HG03280 (cell line): Measurements from ENCODE around the gene HAUS6.
A peak's percentile ranks its signal among the peaks of the same experiment; 100 is the strongest.
"Not testable (repeated sequence)": the region's sequence is repeated elsewhere in the genome, so short reads cannot be mapped to it uniquely, and the experiment has no call there.

ENCODE experiments used
- ATAC-seq: cut with Tn5 transposase; IDR thresholded peaks from one replicate; pipeline ENCODE4 v1.9.1; 2021; ENCODE audit warnings: mild to moderate bottlenecking, moderate library complexity; ENCODE audit not compliant: unreplicated experiment

The HAUS6 gene

GRCh38 chr9:19119246-19119645, 16.5 kb upstream of the HAUS6 start:
- no peak for ATAC-seq

GRCh38 chr9:19117039-19117716, 14.5 kb upstream of the HAUS6 start:
- ATAC-seq: no peak

- no peak for ATAC-seq
Measured at GRCh38 chr9:19116107-19116790, 13.5 kb upstream of the HAUS6 start.

GRCh38 chr9:19114680-19115270, 12.1 kb upstream of the HAUS6 start:
- ATAC-seq: no peak

- no peak for ATAC-seq
Measured at GRCh38 chr9:19113964-19114679, 11.4 kb upstream of the HAUS6 start.

GRCh38 chr9:19113064-19113611, 10.4 kb upstream of the HAUS6 start:
- ATAC-seq: not testable (repeated sequence)

- ATAC-seq: no peak
Measured at GRCh38 chr9:19108038-19108437, 5.3 kb upstream of the HAUS6 start.

- ATAC-seq: no peak
Measured at GRCh38 chr9:19104515-19105282, 2.0 kb upstream of the HAUS6 start.

- peak; percentile 34 for ATAC-seq
Measured at GRCh38 chr9:19102181-19102630, 498 bp downstream of the HAUS6 start.

- ATAC-seq: no peak
Measured at GRCh38 chr9:19101203-19101602, 1.5 kb downstream of the HAUS6 start.

- ATAC-seq: not testable (repeated sequence)
Measured at GRCh38 chr9:19097431-19097830, 5.3 kb downstream of the HAUS6 start.

- ATAC-seq: no peak
Measured at GRCh38 chr9:19087106-19088000, 15.4 kb downstream of the HAUS6 start.

- ATAC-seq: no peak
Measured at GRCh38 chr9:19085295-19085694, 17.4 kb downstream of the HAUS6 start.

- no peak for ATAC-seq
Measured at GRCh38 chr9:19074836-19075235, 27.9 kb downstream of the HAUS6 start.

GRCh38 chr9:19074229-19074628, 28.5 kb downstream of the HAUS6 start:
- ATAC-seq: no peak

- no peak for ATAC-seq
Measured at GRCh38 chr9:19057033-19057432, 45.7 kb downstream of the HAUS6 start.

- ATAC-seq: no peak
Measured at GRCh38 chr9:19050637-19051591, 51.8 kb downstream of the HAUS6 start.

GRCh38 chr9:19049917-19050636, 52.6 kb downstream of the HAUS6 start:
- ATAC-seq: no peak
